Activated CD8-positive, alpha-beta memory T cell treated with anti-CD3 and anti-CD28 coated beads for 36 hours (primary cell): ENCODE measurements around the gene BRMS1. TPM values are rescaled to one million over a fixed set of nuclear protein-coding genes. Genes with fewer than 3 reads are reported as not detected.
"Not testable (repeated sequence)": the region's sequence is repeated elsewhere in the genome, so short reads cannot be mapped to it uniquely, and the experiment has no call there.

Experiments used
- CTCF ChIA-PET: fragments of 350-600 bp; sonication (Branson Sonifier 250); formaldehyde crosslinking; loops from one replicate; lab custom pipeline; 2021; ENCODE audit warnings: antibody characterized with exemption; lab: Charles Lee
- POLR2A ChIA-PET: fragments of 350-600 bp; sonication (Branson Sonifier 250); formaldehyde crosslinking; loops from one replicate; lab custom pipeline; 2021; ENCODE audit warnings: antibody characterized with exemption; lab: Charles Lee
- total RNA-seq, 2 experiments: library from RNA; stranded (reverse); gene quantifications; one replicate each; pipeline ENCODE4 v1.2.3, GENCODE V29; 2021

Gene BRMS1
- total RNA-seq = 10 to 100 TPM; 57.1 to 59.3 TPM

- POLR2A ChIA-PET = interaction anchor here (0.6 to 2.0 kb wide), 5 partner anchors 27 to 402 kb away, joined by 3 to 7 read pairs (median 5); partner anchors contain the start of gene CD248
- CTCF ChIA-PET = interaction anchor here (0.6 to 5.4 kb wide), 12 partner anchors 9 to 277 kb away, joined by 3 to 36 read pairs (median 3); partner anchors contain the start of genes MRPL11, RIN1, SLC29A2 and YIF1A
Observed at GRCh38 chr11:66344550-66345315, at the start of gene BRMS1. Gene BRMS1, minus strand, starts transcription at chr11:66345104. Its CDS starts 2,870 bp downstream, at chr11:66342234.

GRCh38 chr11:66393954-66394353 lies 49.0 kb upstream of the BRMS1 start:
- CTCF ChIA-PET = no interaction called here
- POLR2A ChIA-PET = no interaction called here

GRCh38 chr11:66391322-66391721 lies 46.4 kb upstream of the BRMS1 start:
- POLR2A ChIA-PET = no interaction called here
- CTCF ChIA-PET = interaction anchor here (0.7 to 1.8 kb wide), 2 partner anchors 17 to 26 kb away, joined by 3 to 4 read pairs; no protein-coding TSS in a partner anchor

- CTCF ChIA-PET = interaction anchor here (0.6 to 4.6 kb wide), 27 partner anchors 10 to 694 kb away, joined by 3 to 44 read pairs (median 3); partner anchors contain the start of genes MRPL11 and SLC29A2
- POLR2A ChIA-PET = no interaction called here
Observed at GRCh38 chr11:66388780-66389386, 44.0 kb upstream of the BRMS1 start.

GRCh38 chr11:66386171-66387069 lies 41.5 kb upstream of the BRMS1 start:
- ChIA-PET POLR2A (interaction anchor here (1.3 kb wide), 1 partner anchor 14 kb away, joined by 4 read pairs; the partner anchor contains the start of gene SLC29A2), CTCF (interaction anchor here (0.7 to 4.6 kb wide), 16 partner anchors 9 to 89 kb away, joined by 3 to 44 read pairs (median 5); partner anchors contain the start of genes BRMS1, MRPL11, RIN1 and SLC29A2)

GRCh38 chr11:66384316-66384715 lies 39.4 kb upstream of the BRMS1 start:
- ChIA-PET CTCF (interaction anchor here (0.9 to 1.4 kb wide), 2 partner anchors 20 to 73 kb away, joined by 4 read pairs; no protein-coding TSS in a partner anchor), POLR2A (interaction anchor here (1.6 kb wide), 1 partner anchor 12 kb away, joined by 4 read pairs; no protein-coding TSS in a partner anchor)

- CTCF ChIA-PET = interaction anchor here (0.6 to 1.5 kb wide), 3 partner anchors 69 to 1157 kb away, joined by 3 to 4 read pairs (median 3); no protein-coding TSS in a partner anchor
- POLR2A ChIA-PET = not testable (repeated sequence)
Observed at GRCh38 chr11:66380264-66380663, 35.4 kb upstream of the BRMS1 start.

GRCh38 chr11:66373690-66374287 lies 28.9 kb upstream of the BRMS1 start:
- ChIA-PET CTCF (interaction anchor here (0.6 to 2.7 kb wide), 7 partner anchors 12 to 584 kb away, joined by 3 to 14 read pairs (median 4); no protein-coding TSS in a partner anchor), POLR2A (interaction anchor here (0.7 kb wide), 1 partner anchor 24 kb away, joined by 3 read pairs; no protein-coding TSS in a partner anchor)

- CTCF ChIA-PET = interaction anchor here (0.8 to 2.7 kb wide), 5 partner anchors 10 to 584 kb away, joined by 3 to 14 read pairs (median 6); no protein-coding TSS in a partner anchor
- POLR2A ChIA-PET = no interaction called here
Observed at GRCh38 chr11:66373265-66373664, 28.4 kb upstream of the BRMS1 start.

GRCh38 chr11:66371627-66372415 lies 26.9 kb upstream of the BRMS1 start, which contains the start of gene SLC29A2:
Gene SLC29A2, minus strand, starts transcription at chr11:66371760. Its CDS starts 169 bp downstream, at chr11:66371591.
- ChIA-PET CTCF (interaction anchor here (1.2 to 2.0 kb wide), 6 partner anchors 9 to 59 kb away, joined by 3 to 8 read pairs (median 6); partner anchors contain the start of gene BRMS1), POLR2A (interaction anchor here (0.7 to 2.4 kb wide), 7 partner anchors 12 to 99 kb away, joined by 3 to 7 read pairs (median 4); partner anchors contain the start of genes B4GAT1, CD248 and RIN1)

GRCh38 chr11:66369073-66369894 lies 24.4 kb upstream of the BRMS1 start:
- POLR2A ChIA-PET = no interaction called here
- CTCF ChIA-PET = interaction anchor here (1.5 kb wide), 1 partner anchor 58 kb away, joined by 5 read pairs; no protein-coding TSS in a partner anchor

GRCh38 chr11:66368484-66368883 lies 23.6 kb upstream of the BRMS1 start:
- ChIA-PET CTCF (no interaction called here), POLR2A (no interaction called here)

- POLR2A ChIA-PET = no interaction called here
- CTCF ChIA-PET = no interaction called here
Observed at GRCh38 chr11:66367561-66368312, 22.8 kb upstream of the BRMS1 start.

- POLR2A ChIA-PET = no interaction called here
- CTCF ChIA-PET = interaction anchor here (0.6 to 1.1 kb wide), 3 partner anchors 16 to 23 kb away, joined by 3 to 6 read pairs (median 3); no protein-coding TSS in a partner anchor
Observed at GRCh38 chr11:66366844-66367477, 22.1 kb upstream of the BRMS1 start.
